SK-N-MC (cell line): ENCODE data around the gene MYO18B.

Experiments
- EZH2 ChIP-seq: fragments of 200-600 bp; sonication (generic); IDR thresholded peaks from one replicate; pipeline ENCODE4 v1.6.1; 2017; ENCODE audit warnings: antibody characterized with exemption
- FOXP2 ChIP-seq: optimal IDR thresholded peaks from 2 replicates; pipeline ENCODE3; 2011; ENCODE audit warnings: mild to moderate bottlenecking, moderate library complexity; ENCODE audit not compliant: insufficient read depth; ENCODE audit errors: extremely low read length, control extremely low read depth
- POLR2AphosphoS5 ChIP-seq: IDR thresholded peaks from 2 replicates; pipeline ENCODE4 v1.6.1; 2012; ENCODE audit warnings: mild to moderate bottlenecking, low read depth, low read length, borderline replicate concordance

GRCh38 chr22:26031641-26032040, 289.7 kb downstream of the MYO18B start:
- TF ChIP-seq EZH2 (no peak), POLR2AphosphoS5 (no peak), FOXP2 (no peak)
